Endothelial cell of umbilical vein (primary cell): ENCODE results near the gene HBA2. TPM values are rescaled to one million over a fixed set of nuclear protein-coding genes. Genes with fewer than 3 reads are reported as not detected.
"Not testable (repeated sequence)": the region's sequence is repeated elsewhere in the genome, so short reads cannot be mapped to it uniquely, and the experiment has no call there.

ENCODE experiments used
- BruUV-seq: library from RNA; stranded (reverse); fragments of 400-500 nt; replicated peaks from 2 replicates; lab custom pipeline; 2021; lab: Mats Ljungman, UMichigan
- CTCF ChIA-PET: fragments of 300-600, 350-600 bp; sonication (Branson Sonifier 250); formaldehyde crosslinking; loops from one replicate; lab custom pipeline; 2021; ENCODE audit warnings: antibody characterized with exemption, inconsistent platforms; lab: Charles Lee
- POLR2A ChIA-PET: fragments of 300-600, 350-600 bp; sonication (Branson Sonifier 250); formaldehyde crosslinking; loops from one replicate; lab custom pipeline; 2021; ENCODE audit warnings: antibody characterized with exemption, inconsistent platforms; lab: Charles Lee
- DNase-seq: peaks from one replicate; pipeline ENCODE4 v3.0.0-alpha.2; 2011; ENCODE audit warnings: low read depth, low spot score
- FAIRE-seq: peaks from 2 replicates; lab custom pipeline; 2011; peaks lifted over from hg19 to GRCh38; lab: Jason Lieb, UNC
- H2AFZ ChIP-seq: 2 replicates; pipeline ENCODE4 v1.6.0; 2012; ENCODE audit warnings: low read depth, low read length, control low read depth, inconsistent platforms
- H3K27ac ChIP-seq: 2 replicates; pipeline ENCODE4 v1.5.1; 2011; ENCODE audit warnings: low read depth, mild to moderate bottlenecking, control low read depth, low read length, moderate library complexity; ENCODE audit not compliant: insufficient read depth
- H3K27me3 ChIP-seq, 2 experiments: 2 replicates each; pipeline versions ENCODE4 v1.6.0 to v1.6.1; 2011; ENCODE audit warnings: low read length in 2 of 2, mixed read lengths in 1 of 2; ENCODE audit not compliant: control insufficient read depth in 2 of 2, insufficient read depth in 2 of 2
- H3K36me3 ChIP-seq, 2 experiments: 2 replicates in 1 of 2; 3 replicates in 1 of 2; pipeline ENCODE4 v1.5.1; 2011; ENCODE audit warnings: low read length in 2 of 2, mild to moderate bottlenecking in 1 of 2, moderate library complexity in 1 of 2; ENCODE audit not compliant: control insufficient read depth in 2 of 2, insufficient read depth in 2 of 2; ENCODE audit errors: extremely low read depth in 1 of 2
- H3K4me1 ChIP-seq: 3 replicates; pipeline ENCODE4 v1.5.1; 2011; ENCODE audit warnings: mild to moderate bottlenecking, low read length; ENCODE audit not compliant: control insufficient read depth, insufficient read depth; ENCODE audit errors: extremely low read depth
- H3K4me2 ChIP-seq: 2 replicates; pipeline ENCODE4 v1.6.1; 2011; ENCODE audit warnings: low read length, control low read depth, mixed read lengths; ENCODE audit not compliant: insufficient read depth
- H3K4me3 ChIP-seq, 3 experiments: fragments of 200-600 bp in 1 of 3; sonication (generic), shearing (Covaris generic) in 1 of 3; replicated peaks in 1 of 3; 2 replicates each; pipeline ENCODE4 v1.5.1; 2011 to 2016; ENCODE audit warnings: control low read depth in 3 of 3, low read length in 3 of 3, mild to moderate bottlenecking in 2 of 3, inconsistent platforms in 1 of 3, low read depth in 1 of 3, moderate library complexity in 1 of 3; ENCODE audit not compliant: insufficient read depth in 1 of 3
- H3K79me2 ChIP-seq: 2 replicates; pipeline ENCODE4 v1.6.0; 2012; ENCODE audit warnings: low read length, inconsistent platforms; ENCODE audit not compliant: control insufficient read depth, insufficient read depth
- H3K9ac ChIP-seq: replicated peaks from 2 replicates; pipeline ENCODE3; 2011; ENCODE audit warnings: low read length, control low read depth; ENCODE audit not compliant: insufficient read depth; ENCODE audit errors: extremely low read depth
- H3K9me1 ChIP-seq: replicated peaks from 3 replicates; pipeline ENCODE4 v1.6.0; 2011; ENCODE audit warnings: mild to moderate bottlenecking, low read length; ENCODE audit not compliant: control insufficient read depth, insufficient read depth; ENCODE audit errors: extremely low read depth
- H3K9me3 ChIP-seq: replicated peaks from 2 replicates; pipeline ENCODE4 v1.5.1; 2012; ENCODE audit warnings: low read length, inconsistent platforms; ENCODE audit not compliant: control insufficient read depth, insufficient read depth
- H4K20me1 ChIP-seq: replicated peaks from 2 replicates; pipeline ENCODE3; 2011; ENCODE audit warnings: mild to moderate bottlenecking, low read length; ENCODE audit not compliant: control insufficient read depth, insufficient read depth; ENCODE audit errors: extremely low read depth
- EZH2 ChIP-seq: IDR thresholded peaks from 2 replicates; pipeline ENCODE4 v1.6.1; 2012; ENCODE audit warnings: borderline replicate concordance, low read depth, mild to moderate bottlenecking, moderate library complexity, low read length, inconsistent platforms; ENCODE audit not compliant: severe bottlenecking
- MYC ChIP-seq: IDR thresholded peaks from one replicate; pipeline ENCODE4 v1.6.1; 2011; ENCODE audit warnings: mild to moderate bottlenecking, low read depth, low read length
- dilution Hi-C: fragments of 300-500 bp; cut with MboI; formaldehyde crosslinking; loops from one replicate; pipeline ENCODE4 v1.15.0; 2019; ENCODE audit warnings: low sequenced_read_pairs; ENCODE audit not compliant: extremely low pct_ligation_motif_present
- intact Hi-C: fragments of 100-400 bp; cut with micrococcal nuclease; formaldehyde crosslinking; loops from one replicate; pipeline ENCODE4 v1.10.0; 2022
- polyA plus RNA-seq, 4 experiments: library from polyadenylated mRNA; depleted of rRNA in 3 of 4; stranded (reverse) in 3 of 4; unstranded in 1 of 4; fragments of >200 nt; gene quantifications; 2 replicates each; pipeline versions ENCODE4 v1.2.1 to v1.2.3, GENCODE V29; 2011 to 2012; ENCODE audit warnings: missing spikeins in 1 of 4
- total RNA-seq: library from RNA; stranded (reverse); gene quantifications from 2 replicates; pipeline ENCODE4 v1.2.3, GENCODE V29; 2021

HBA2 gene
- total and polyA plus RNA-seq, 2 donors (not counting 3 experiments of a cell fraction or from before 2014, with no cell fraction given), result not detected

- H3K36me3 ChIP-seq, result no peaks in the 10 kb centered on the region
- BruUV-seq, result no TSS peak
- no peak within 1 kb of the TSS for H3K4me3 ChIP-seq
- DNase-seq (no peak), FAIRE-seq (no peak)
- intact Hi-C loops, result no loop called here
- no peaks in the 10 kb centered on the region for H4K20me1 ChIP-seq
- no peak within 1 kb of the TSS for H3K4me2 ChIP-seq
- H3K9me3 ChIP-seq, result no peaks in the 10 kb centered on the region
- POLR2A ChIA-PET, result no interaction called here
- dilution Hi-C loops, result no loop called here
- TF ChIP-seq EZH2 (peak; percentile 38), MYC (no peak)
- H3K27me3 ChIP-seq, result peaks cover 6 to 7% of the 10 kb centered on the region in 2 experiments
- peaks cover 9% of the 10 kb centered on the region for H3K4me1 ChIP-seq
- no peak within 1 kb of the TSS for H3K27ac ChIP-seq
- CTCF ChIA-PET, result no interaction called here
- H2AFZ ChIP-seq, result no peak within 1 kb of the TSS
- H3K9me1 ChIP-seq, result no peaks in the 10 kb centered on the region
- no peak within 1 kb of the TSS for H3K9ac ChIP-seq
- H3K79me2 ChIP-seq, result no peaks in the 10 kb centered on the region
Measured at GRCh38 chr16:152141-153128, 20.2 kb upstream of the HBA2 start, which contains the start of gene HBZ. HBZ (plus strand) TSS chr16:152644; CDS start chr16:152910, 266 bp downstream.

GRCh38 chr16:153129-153521 lies 19.6 kb upstream of the HBA2 start:
- DNase-seq, H3K9ac ChIP-seq, H3K4me1 ChIP-seq, FAIRE-seq, POLR2A ChIA-PET, H3K27me3 ChIP-seq, H3K9me1 ChIP-seq, H3K4me3 ChIP-seq, BruUV-seq, H2AFZ ChIP-seq, H3K36me3 ChIP-seq, H3K9me3 ChIP-seq, H3K4me2 ChIP-seq, H3K79me2 ChIP-seq, dilution Hi-C loops, intact Hi-C loops, CTCF ChIA-PET, H4K20me1 ChIP-seq, H3K27ac ChIP-seq: not testable (repeated sequence)

- FAIRE-seq, result peak; percentile 55
- H2AFZ ChIP-seq, H4K20me1 ChIP-seq: not testable (repeated sequence)
Measured at GRCh38 chr16:153550-154216, 19.0 kb upstream of the HBA2 start.

More at GRCh38 chr16:153550-154216, 19.0 kb upstream of the HBA2 start:
- H3K4me1 ChIP-seq, H3K27me3 ChIP-seq, H3K9me3 ChIP-seq, H3K4me2 ChIP-seq, H3K36me3 ChIP-seq, H3K9me1 ChIP-seq, POLR2A ChIA-PET, DNase-seq, H3K27ac ChIP-seq, CTCF ChIA-PET, dilution Hi-C loops, H3K79me2 ChIP-seq, intact Hi-C loops, H3K4me3 ChIP-seq, H3K9ac ChIP-seq, BruUV-seq: not testable (repeated sequence)
